ENCODE data around the gene NF1. TPM values are rescaled to one million over a fixed set of nuclear protein-coding genes. Genes with fewer than 3 reads are reported as not detected.

The NF1 gene
- total and polyA plus RNA-seq, 2 of the 13 experiments (the other 11 are each of a cell fraction or from before 2014, with no cell fraction given): 21.5 to 26.5 TPM

DNA sequence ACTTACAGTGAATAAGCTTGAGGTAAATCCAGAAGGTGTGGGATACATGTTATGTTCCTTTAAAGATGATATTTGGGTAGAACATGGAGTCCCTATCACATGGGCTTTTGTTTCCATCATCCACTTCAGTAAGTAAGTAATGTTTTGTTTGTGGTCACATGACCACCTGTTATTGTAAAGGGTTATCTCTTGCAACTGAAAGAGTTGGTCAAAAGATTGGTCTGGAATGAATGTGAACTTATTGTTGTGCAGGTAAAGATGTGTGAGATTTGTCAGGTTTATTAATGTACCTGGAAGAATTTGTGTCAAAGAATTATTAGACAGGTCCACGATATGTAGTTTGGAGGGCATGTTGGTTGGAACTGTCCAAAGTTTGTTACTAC lies 200.7 kb downstream of the NF1 start:
- Histone ChIP-seq H4K20me1 (ENCODE audit: insufficient read depth, low read length) (no peaks in the 10 kb centered on the region), H3K4me1 (ENCODE audit: insufficient read depth, low read length) (no peaks in the 10 kb centered on the region), H3K9me3 (ENCODE audit: low read length) (no peaks in the 10 kb centered on the region), H3K36me3 (replicated peaks in 1 of 2; ENCODE audit: control insufficient read depth in 1 of 2, insufficient read depth in 2 of 2, low read length in 2 of 2) (no peaks in the 10 kb centered on the region; a peak in 2 of 5 replicates), H3K9ac (ENCODE audit: insufficient read depth, low read depth, low read length) (no peak overlapping the region), H2AFZ (ENCODE audit: low read length) (no peak overlapping the region), H3K79me2 (ENCODE audit: insufficient read depth, low read length) (no peaks in the 10 kb centered on the region), H3K4me2 (ENCODE audit: low read depth, low read length) (no peak overlapping the region), H3K27me3 (ENCODE audit: control insufficient read depth in 1 of 2, insufficient read depth in 2 of 2, low read length in 2 of 2) (no peaks in the 10 kb centered on the region), H3K4me3 (replicated peaks in 1 of 3; ENCODE audit: insufficient read depth in 1 of 3, low read depth in 2 of 3, low read length in 3 of 3) (no peak overlapping the region), H3K27ac (ENCODE audit: extremely low read length, insufficient read depth, low read length) (no peak overlapping the region)
- TF ChIP-seq SALL1 (CRISPR knock-in tag; IDR thresholded peaks at IDR 0.05) (no peak), ZFP37 (CRISPR knock-in tag; IDR thresholded peaks at IDR 0.05; ENCODE audit: borderline replicate concordance) (no peak), FOXM1 (CRISPR knock-in tag; IDR thresholded peaks at IDR 0.05) (no peak), ZNF354B (CRISPR knock-in tag; IDR thresholded peaks at IDR 0.05) (no peak), ZNF20 (CRISPR knock-in tag; IDR thresholded peaks at IDR 0.05) (no peak), PRMT3 (CRISPR knock-in tag; IDR thresholded peaks at IDR 0.05; ENCODE audit: borderline replicate concordance, low read depth) (no peak), MBNL3 (CRISPR knock-in tag; conservative IDR thresholded peaks at IDR 0.05) (no peak), BRCA1 (CRISPR knock-in tag; IDR thresholded peaks at IDR 0.05) (no peak)
- TF ChIP-seq, protein P1, sequence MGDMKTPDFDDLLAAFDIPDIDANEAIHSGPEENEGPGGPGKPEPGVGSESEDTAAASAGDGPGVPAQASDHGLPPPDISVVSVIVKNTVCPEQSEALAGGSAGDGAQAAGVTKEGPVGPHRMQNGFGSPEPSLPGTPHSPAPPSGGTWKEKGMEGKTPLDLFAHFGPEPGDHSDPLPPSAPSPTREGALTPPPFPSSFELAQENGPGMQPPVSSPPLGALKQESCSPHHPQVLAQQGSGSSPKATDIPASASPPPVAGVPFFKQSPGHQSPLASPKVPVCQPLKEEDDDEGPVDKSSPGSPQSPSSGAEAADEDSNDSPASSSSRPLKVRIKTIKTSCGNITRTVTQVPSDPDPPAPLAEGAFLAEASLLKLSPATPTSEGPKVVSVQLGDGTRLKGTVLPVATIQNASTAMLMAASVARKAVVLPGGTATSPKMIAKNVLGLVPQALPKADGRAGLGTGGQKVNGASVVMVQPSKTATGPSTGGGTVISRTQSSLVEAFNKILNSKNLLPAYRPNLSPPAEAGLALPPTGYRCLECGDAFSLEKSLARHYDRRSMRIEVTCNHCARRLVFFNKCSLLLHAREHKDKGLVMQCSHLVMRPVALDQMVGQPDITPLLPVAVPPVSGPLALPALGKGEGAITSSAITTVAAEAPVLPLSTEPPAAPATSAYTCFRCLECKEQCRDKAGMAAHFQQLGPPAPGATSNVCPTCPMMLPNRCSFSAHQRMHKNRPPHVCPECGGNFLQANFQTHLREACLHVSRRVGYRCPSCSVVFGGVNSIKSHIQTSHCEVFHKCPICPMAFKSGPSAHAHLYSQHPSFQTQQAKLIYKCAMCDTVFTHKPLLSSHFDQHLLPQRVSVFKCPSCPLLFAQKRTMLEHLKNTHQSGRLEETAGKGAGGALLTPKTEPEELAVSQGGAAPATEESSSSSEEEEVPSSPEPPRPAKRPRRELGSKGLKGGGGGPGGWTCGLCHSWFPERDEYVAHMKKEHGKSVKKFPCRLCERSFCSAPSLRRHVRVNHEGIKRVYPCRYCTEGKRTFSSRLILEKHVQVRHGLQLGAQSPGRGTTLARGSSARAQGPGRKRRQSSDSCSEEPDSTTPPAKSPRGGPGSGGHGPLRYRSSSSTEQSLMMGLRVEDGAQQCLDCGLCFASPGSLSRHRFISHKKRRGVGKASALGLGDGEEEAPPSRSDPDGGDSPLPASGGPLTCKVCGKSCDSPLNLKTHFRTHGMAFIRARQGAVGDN (CRISPR knock-in tag; IDR thresholded peaks at IDR 0.05): no peak
- TF ChIP-seq, protein P2, sequence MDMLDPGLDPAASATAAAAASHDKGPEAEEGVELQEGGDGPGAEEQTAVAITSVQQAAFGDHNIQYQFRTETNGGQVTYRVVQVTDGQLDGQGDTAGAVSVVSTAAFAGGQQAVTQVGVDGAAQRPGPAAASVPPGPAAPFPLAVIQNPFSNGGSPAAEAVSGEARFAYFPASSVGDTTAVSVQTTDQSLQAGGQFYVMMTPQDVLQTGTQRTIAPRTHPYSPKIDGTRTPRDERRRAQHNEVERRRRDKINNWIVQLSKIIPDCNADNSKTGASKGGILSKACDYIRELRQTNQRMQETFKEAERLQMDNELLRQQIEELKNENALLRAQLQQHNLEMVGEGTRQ (IDR thresholded peaks at IDR 0.05; ENCODE audit: low read depth, low read length): no peak
- TF ChIP-seq, protein P2 (CRISPR knock-in tag; IDR thresholded peaks at IDR 0.05; ENCODE audit: borderline replicate concordance): no peak
- BruUV-seq (replicated peaks): no TSS peak
- in situ Hi-C loops (cut with HindIII; ENCODE audit: extremely low pct_ligation_motif_present, low pct_unique_long_range_greater_than_20kb) (no loop called here), intact Hi-C loops (cut with micrococcal nuclease; ENCODE audit: unreplicated experiment) (no loop called here)
- FAIRE-seq (no peak), ATAC-seq (no peak), DNase-seq (ENCODE audit: low spot score) (no peak)
- WGBS (ENCODE audit: low lambda C conversion rate): 88% methylated on average over 1 of the region's 1 CpG
- CTCF ChIA-PET (ENCODE audit: low intra/inter-chr PET ratio, low total read pairs): no interaction called here
- POLR2A ChIA-PET: no interaction called here
